Keratinocyte (primary cell): ENCODE measurements around the gene TMEM129.

Experiments used
- CTCF ChIP-seq, 3 experiments: IDR thresholded peaks in 1 of 3; conservative IDR thresholded peaks in 1 of 3; optimal IDR thresholded peaks in 1 of 3; 2 replicates in 2 of 3; 3 replicates in 1 of 3; pipeline versions ENCODE3 to v1.5.1; 2011; ENCODE audit warnings: low read length in 3 of 3, mild to moderate bottlenecking in 3 of 3, moderate library complexity in 2 of 3, control low read depth in 1 of 3, inconsistent platforms in 1 of 3; ENCODE audit not compliant: insufficient read depth in 2 of 3; ENCODE audit errors: extremely low read depth in 1 of 3
- EZH2 ChIP-seq: IDR thresholded peaks from one replicate; pipeline ENCODE4 v1.6.1; 2012; ENCODE audit warnings: inconsistent platforms, mild to moderate bottlenecking, low read length, moderate library complexity

- TF ChIP-seq CTCF (optimal IDR thresholded peaks at IDR 0.05 in 1 of 3, IDR thresholded peaks at IDR 0.05 in 1 of 3, conservative IDR thresholded peaks at IDR 0.05 in 1 of 3; ENCODE audit: extremely low read depth in 1 of 3, insufficient read depth in 2 of 3, low read length in 3 of 3) (no peak), EZH2 (no peak)
Observed at GRCh38 chr4:1756893-1757779, 36.0 kb upstream of the TMEM129 start.
